H1 (cell line): ENCODE data around the gene ZNF521. TPM values are rescaled to one million over a fixed set of nuclear protein-coding genes. Genes with fewer than 3 reads are reported as not detected.

Experiments
- BCL11A ChIP-seq, 2 experiments: IDR thresholded peaks; one replicate each; pipeline ENCODE4 v1.6.1; 2011; ENCODE audit warnings: low read depth in 2 of 2, low read length in 2 of 2, mild to moderate bottlenecking in 2 of 2
- JUN ChIP-seq: IDR thresholded peaks from 2 replicates; pipeline ENCODE4 v1.6.1; 2011; ENCODE audit warnings: low read depth, mild to moderate bottlenecking, improper control_type of control experiment, low read length
- KDM1A ChIP-seq: fragments of 200-600, 300-600 bp; sonication (generic); IDR thresholded peaks from 2 replicates; pipeline ENCODE4 v1.7.1; 2016; ENCODE audit warnings: mild to moderate bottlenecking, low read length, borderline replicate concordance
- SP4 ChIP-seq: IDR thresholded peaks from 2 replicates; pipeline ENCODE4 v1.6.1; 2012; ENCODE audit warnings: low read length, inconsistent platforms
- polyA plus RNA-seq, 7 experiments: library from polyadenylated mRNA; depleted of rRNA in 3 of 7; stranded (reverse) in 5 of 7; unstranded in 2 of 7; fragments of >200 nt in 5 of 7; fragments of 200-250 nt in 2 of 7; gene quantifications; 1 replicate in 5 of 7; 2 replicates in 1 of 7; 4 replicates in 1 of 7; pipeline versions ENCODE4 v1.2.1 to v1.2.3, GENCODE V29; 2011 to 2013; ENCODE audit warnings: missing spikeins in 2 of 7, mixed read lengths in 2 of 7
- total RNA-seq: library from RNA; stranded (reverse); fragmentation: NEBNext Ultra II Directional; extraction: Animal tissue kit (Norgen Biotek cat#: 25700); gene quantifications from 2 replicates; pipeline ENCODE4 v1.2.1, GENCODE V29; 2021
- TF ChIP-seq, protein P1 (sequence below): IDR thresholded peaks from 2 replicates; pipeline ENCODE4 v1.6.1; 2012; ENCODE audit warnings: low read length, inconsistent platforms
- TF ChIP-seq, protein P2 (sequence below): IDR thresholded peaks from 2 replicates; pipeline ENCODE4 v1.6.1; 2011; ENCODE audit warnings: low read depth, mild to moderate bottlenecking, low read length; ENCODE audit not compliant: insufficient read depth

Gene ZNF521
- total and polyA plus RNA-seq, 2 of the 8 experiments (the other 6 are each of a cell fraction or from before 2014, with no cell fraction given) = 9.5 to 15.8 TPM

- TF ChIP-seq, protein P1, sequence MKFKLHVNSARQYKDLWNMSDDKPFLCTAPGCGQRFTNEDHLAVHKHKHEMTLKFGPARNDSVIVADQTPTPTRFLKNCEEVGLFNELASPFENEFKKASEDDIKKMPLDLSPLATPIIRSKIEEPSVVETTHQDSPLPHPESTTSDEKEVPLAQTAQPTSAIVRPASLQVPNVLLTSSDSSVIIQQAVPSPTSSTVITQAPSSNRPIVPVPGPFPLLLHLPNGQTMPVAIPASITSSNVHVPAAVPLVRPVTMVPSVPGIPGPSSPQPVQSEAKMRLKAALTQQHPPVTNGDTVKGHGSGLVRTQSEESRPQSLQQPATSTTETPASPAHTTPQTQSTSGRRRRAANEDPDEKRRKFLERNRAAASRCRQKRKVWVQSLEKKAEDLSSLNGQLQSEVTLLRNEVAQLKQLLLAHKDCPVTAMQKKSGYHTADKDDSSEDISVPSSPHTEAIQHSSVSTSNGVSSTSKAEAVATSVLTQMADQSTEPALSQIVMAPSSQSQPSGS = no peak
- TF ChIP-seq SP4 (no peak), JUN (no peak), KDM1A (no peak), BCL11A (IDR thresholded peaks at IDR 0.05; ENCODE audit: low read depth in 2 of 2, low read length in 2 of 2) (no peak)
- TF ChIP-seq, protein P2, sequence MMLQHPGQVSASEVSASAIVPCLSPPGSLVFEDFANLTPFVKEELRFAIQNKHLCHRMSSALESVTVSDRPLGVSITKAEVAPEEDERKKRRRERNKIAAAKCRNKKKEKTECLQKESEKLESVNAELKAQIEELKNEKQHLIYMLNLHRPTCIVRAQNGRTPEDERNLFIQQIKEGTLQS = no peak
Measured at GRCh38 chr18:25237571-25238267, 114.2 kb downstream of the ZNF521 start (continued).
